Esophagus (tissue), 2 donors: ENCODE data around the gene VAV2. TPM values are rescaled to one million over a fixed set of nuclear protein-coding genes. Genes with fewer than 3 reads are reported as not detected.

Experiments used
- H3K27ac ChIP-seq, 2 donors: one replicate each; pipeline ENCODE4 v1.5.1; 2013; ENCODE audit warnings: low read depth in 2 of 2, mild to moderate bottlenecking in 2 of 2, inconsistent platforms in 1 of 2, low read length in 1 of 2, moderate library complexity in 1 of 2
- H3K27me3 ChIP-seq, 2 donors: one replicate each; pipeline ENCODE4 v1.6.1; 2013; ENCODE audit warnings: low read length in 2 of 2, control low read depth in 1 of 2, mild to moderate bottlenecking in 1 of 2; ENCODE audit not compliant: insufficient read depth in 2 of 2, control insufficient read depth in 1 of 2
- H3K36me3 ChIP-seq, 2 donors: one replicate each; pipeline ENCODE4 v1.6.1; 2013; ENCODE audit warnings: low read length in 1 of 2; ENCODE audit not compliant: control insufficient read depth in 2 of 2, insufficient read depth in 2 of 2
- H3K4me1 ChIP-seq, 2 donors: one replicate each; pipeline ENCODE4 v1.6.1; 2013; ENCODE audit warnings: low read length in 1 of 2; ENCODE audit not compliant: control insufficient read depth in 2 of 2, insufficient read depth in 2 of 2
- H3K4me3 ChIP-seq, 2 donors: one replicate each; pipeline ENCODE4 v1.5.1; 2013; ENCODE audit warnings: low read length in 2 of 2, mild to moderate bottlenecking in 2 of 2, low read depth in 1 of 2, moderate library complexity in 1 of 2
- H3K9me3 ChIP-seq, 2 donors: one replicate each; pipeline ENCODE4 v1.6.1; 2013; ENCODE audit warnings: mild to moderate bottlenecking in 2 of 2, low read depth in 1 of 2, low read length in 1 of 2, moderate library complexity in 1 of 2; ENCODE audit not compliant: control insufficient read depth in 2 of 2, insufficient read depth in 1 of 2
- WGBS, 2 donors: extraction: QIAGEN DNeasy Blood & Tissue Kit; methylation state at CpG; one replicate each; pipeline ENCODE4 v1.1.7; 2013; 5-methylcytosine and 5-hydroxymethylcytosine counted together
- polyA plus RNA-seq, 2 donors: library from polyadenylated mRNA; stranded (reverse); fragments of 200-250 nt; gene quantifications; one replicate each; pipeline ENCODE4 v1.2.3, GENCODE V29; 2013
- donor health status: healthy with polysubstance abuse.
- donor health status: Bipolar disorder and iron deficiency.

VAV2 gene
- polyA plus RNA-seq, 2 donors = 4.8 to 5.0 TPM

DNA sequence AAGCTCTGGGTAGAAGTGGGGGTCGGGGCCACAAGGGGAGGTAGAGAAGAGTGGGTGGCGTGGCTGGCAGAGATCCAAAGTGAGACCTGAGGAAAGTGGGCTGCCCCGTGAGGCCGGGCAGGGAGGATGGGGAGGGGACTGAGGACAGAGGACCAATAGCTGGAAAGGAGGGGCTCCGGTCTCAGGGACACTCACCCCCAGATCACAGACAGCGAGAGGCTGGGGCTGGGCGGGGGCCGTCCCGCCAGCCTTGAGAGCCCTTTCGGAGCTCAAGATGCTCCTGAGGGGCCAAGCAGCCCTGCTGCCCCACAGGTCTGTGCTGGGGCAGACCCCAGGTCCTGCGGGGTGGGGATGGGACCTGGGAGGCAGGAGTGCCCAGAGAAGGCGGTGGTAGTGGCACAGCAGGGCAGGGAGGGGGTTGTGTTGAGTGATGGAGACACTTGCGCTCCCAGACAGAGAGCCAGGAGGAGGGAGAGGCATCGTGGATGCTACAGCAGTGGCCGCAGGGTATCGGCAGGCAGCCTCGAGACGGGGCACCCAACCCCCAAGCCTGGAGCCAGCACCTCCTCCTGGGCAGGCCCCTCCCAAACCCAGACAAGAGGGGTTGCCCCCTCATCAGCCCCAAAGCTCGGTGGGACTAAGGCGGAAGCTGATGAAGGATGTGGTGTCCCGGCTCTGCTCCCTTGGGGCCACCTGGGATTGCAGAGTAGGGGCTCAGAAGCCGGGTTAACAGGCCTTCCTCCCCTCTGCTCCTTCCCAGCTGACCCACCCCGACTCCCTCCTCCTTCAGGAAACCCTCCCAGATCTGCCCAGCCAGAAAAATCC lies 257.3 kb downstream of the VAV2 start:
- Histone ChIP-seq H3K36me3 (no peaks in the 10 kb centered on the region), H3K27me3 (no peaks in the 10 kb centered on the region), H3K4me3 (no peak overlapping the region), H3K4me1 (peaks cover 0 to 10% of the 10 kb centered on the region in 2 donors), H3K9me3 (no peaks in the 10 kb centered on the region), H3K27ac (no peak overlapping the region)
- WGBS, 2 donors = 72 to 77% methylated on average over 21 to 23 of the region's 23 CpGs

DNA sequence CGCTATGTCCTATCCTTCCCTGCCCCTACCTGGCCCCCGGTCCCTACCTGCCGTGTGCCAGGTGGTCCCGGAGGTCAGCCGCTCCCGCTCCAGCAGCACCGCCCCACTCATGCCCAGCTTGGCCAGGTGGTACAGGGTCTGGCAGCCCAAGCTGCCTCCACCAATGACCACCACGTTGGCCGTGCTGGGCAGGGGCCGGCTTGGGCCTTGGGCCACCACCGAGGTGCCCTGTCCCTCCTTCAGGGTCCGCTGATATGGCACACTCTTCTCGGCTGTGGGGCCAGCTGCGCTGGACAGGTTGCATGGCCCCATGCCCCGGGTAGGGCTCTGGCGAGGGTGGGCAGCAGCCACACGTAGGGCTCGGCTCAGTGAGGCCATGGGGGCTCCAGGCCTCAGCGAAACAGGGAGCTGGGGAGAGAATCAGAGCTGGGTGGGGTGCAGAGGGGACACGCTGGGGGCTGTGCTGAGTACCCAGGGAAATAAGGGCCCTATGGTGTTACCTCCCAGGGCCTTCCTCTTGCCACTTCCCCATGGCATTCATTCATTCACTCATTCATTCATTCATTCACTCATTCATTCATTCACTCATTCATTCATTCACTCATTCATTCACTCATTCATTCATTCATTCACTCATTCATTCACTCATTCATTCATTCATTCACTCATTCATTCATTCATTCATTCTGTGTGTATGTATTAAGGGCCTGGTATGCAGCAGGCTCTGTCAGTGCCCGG lies 258.2 kb downstream of the VAV2 start:
- H3K4me1 ChIP-seq = peaks cover 0 to 10% of the 10 kb centered on the region in 2 donors
- no peaks in the 10 kb centered on the region for H3K27me3 ChIP-seq
- H3K4me3 ChIP-seq = no peak overlapping the region
- no peaks in the 10 kb centered on the region for H3K36me3 ChIP-seq
- no peak overlapping the region for H3K27ac ChIP-seq
- WGBS, 2 donors = 82 to 84% methylated on average over 21 of the region's 21 CpGs
- no peaks in the 10 kb centered on the region for H3K9me3 ChIP-seq

DNA sequence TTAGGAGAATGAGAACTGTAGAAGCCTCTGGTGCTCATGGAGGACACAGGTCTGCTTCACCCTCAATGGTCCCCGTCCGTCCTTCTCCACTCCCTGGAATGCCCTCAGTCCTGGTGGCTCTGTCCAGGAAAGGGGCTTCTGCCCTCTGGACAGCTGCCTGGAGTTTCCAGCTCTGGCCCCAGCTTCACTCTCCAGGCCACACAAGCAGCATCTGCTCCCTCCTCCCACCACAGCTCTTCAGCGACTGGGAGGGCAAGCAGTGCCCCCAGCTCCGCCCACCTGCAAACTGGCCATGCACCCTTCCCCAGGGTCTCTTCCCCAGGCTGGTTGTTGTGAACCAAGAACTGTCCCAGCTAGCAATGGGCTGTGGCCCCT lies 258.7 kb downstream of the VAV2 start:
- no peaks in the 10 kb centered on the region for H3K36me3 ChIP-seq
- H3K4me3 ChIP-seq = no peak overlapping the region
- H3K27ac ChIP-seq = no peak overlapping the region
- WGBS, 2 donors = 85 to 87% methylated on average over 4 of the region's 4 CpGs
- no peaks in the 10 kb centered on the region for H3K27me3 ChIP-seq
- H3K9me3 ChIP-seq = no peaks in the 10 kb centered on the region
- peaks cover 0 to 8% of the 10 kb centered on the region in 2 donors for H3K4me1 ChIP-seq

DNA sequence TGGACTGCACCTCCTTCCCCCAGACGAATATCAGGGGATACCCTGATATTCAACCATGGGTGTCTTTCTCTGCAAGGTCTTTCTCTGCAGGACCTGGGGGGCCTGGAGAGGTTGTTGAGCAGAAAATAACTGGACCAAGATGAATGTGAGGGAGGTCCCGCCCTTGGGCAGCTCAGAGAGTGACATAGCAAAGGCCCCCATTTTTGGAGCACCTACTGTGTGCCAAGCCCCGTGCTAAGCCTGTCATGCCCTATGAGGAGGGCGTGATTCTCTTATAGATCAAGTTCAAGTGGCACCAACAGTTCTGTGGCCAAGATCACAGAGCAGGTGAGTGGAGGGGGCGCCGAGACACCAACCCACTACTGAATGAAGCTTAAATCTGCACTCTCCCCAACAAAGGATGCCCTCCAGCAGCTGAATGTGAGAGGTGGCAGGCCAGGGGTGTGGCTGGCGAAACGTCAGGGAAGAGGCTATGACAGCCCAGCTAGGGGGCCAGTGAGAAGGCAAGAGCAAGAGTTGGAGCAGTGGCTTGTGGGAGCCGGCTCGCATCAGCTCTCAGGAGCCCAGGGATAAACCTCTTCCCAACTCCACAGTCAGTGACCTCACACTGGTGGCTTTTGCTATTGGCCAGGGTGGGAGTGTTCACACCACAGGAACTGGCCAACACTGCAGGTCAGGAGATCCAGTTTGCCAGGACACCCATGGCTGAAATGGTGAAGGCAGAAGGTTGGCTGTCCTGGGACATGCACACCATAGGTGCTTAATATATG lies 259.3 kb downstream of the VAV2 start:
- no peak overlapping the region for H3K27ac ChIP-seq
- no peak overlapping the region for H3K4me3 ChIP-seq
- H3K9me3 ChIP-seq = no peaks in the 10 kb centered on the region
- H3K27me3 ChIP-seq = no peaks in the 10 kb centered on the region
- WGBS, 2 donors = 75 to 81% methylated on average over 10 of the region's 10 CpGs
- H3K4me1 ChIP-seq = peaks cover 0 to 3% of the 10 kb centered on the region in 2 donors
- no peaks in the 10 kb centered on the region for H3K36me3 ChIP-seq

DNA sequence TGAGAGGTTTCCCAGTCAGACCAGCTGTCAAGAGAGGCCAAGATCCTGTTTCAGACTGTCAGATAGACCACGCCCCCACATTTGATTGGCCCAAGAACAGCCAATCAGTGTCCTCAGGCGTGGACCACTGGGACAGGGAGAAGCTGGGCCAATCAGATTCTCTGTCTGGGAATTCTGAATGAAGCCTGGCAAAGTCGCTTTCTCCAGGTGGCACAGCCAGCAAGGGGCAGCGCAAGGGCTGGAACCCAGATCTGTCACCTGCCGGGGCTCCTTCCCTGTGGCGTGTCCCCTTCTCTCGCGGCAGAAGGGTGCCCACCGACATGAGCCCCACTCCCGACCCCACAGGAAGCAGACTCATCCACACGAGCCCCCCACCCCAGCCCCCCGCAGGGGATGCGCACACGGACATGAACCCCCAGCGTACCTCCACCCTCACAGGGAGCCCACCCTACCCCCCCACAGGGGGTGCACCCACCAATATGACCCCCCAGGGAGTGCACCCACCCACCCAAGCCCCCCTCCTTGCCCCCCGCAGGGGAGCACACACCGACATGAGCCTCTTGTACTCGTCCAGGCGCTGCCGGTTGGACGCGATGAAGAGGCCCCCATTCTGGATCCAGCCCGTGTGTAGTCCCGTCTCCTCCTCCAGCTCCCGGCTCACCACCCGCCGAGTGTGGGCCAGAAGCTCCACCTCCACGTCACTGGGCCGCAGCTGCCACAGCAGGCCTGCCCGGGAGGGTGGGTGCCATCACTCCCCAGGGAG lies 260.1 kb downstream of the VAV2 start:
- H3K4me1 ChIP-seq = no peaks in the 10 kb centered on the region
- 70 to 72% methylated on average over 23 to 30 of the region's 30 CpGs for WGBS, 2 donors

DNA sequence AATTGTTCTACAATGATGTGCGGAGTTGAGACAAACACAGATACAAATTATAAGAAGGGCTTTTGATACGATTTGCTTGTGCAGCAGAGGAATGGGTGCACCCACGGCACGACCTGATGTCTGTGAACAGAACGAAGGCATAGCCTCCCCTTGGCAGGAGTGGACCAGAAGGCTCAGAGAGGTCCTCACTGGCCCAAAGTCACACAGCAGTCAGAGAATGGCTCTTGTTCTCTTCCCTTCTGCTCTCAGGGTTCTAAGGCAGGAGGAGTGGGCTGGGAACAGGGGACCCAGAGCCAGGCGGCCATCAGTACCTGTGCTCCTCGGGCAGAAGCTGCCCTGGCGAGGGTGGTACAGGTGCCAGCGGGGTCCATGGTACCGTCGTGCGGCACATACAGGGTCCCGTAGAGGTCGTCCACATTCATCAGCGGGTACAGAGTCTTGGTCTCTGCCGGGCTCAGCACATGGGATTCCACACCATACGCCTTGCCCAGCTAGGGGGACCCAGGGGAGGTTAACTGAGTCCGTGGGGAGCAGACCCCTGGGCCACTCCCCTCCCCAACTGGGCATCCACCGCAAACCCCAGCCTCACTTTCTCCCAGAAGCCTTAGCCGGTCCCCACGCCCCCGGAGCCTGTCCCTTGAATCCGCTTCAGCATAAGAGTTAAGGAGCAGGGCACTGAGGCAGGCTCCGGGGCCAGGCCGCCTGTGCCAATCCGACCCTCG lies 261.0 kb downstream of the VAV2 start:
- Histone ChIP-seq H3K36me3 (no peaks in the 10 kb centered on the region), H3K4me1 (peaks cover 0 to 3% of the 10 kb centered on the region in 2 donors), H3K27me3 (no peaks in the 10 kb centered on the region), H3K27ac (no peak overlapping the region), H3K4me3 (no peak overlapping the region), H3K9me3 (no peaks in the 10 kb centered on the region)
- 87 to 89% methylated on average over 27 of the region's 27 CpGs for WGBS, 2 donors

More for the DNA sequence above, 260.1 kb downstream of the VAV2 start:
- H3K4me3 ChIP-seq = no peak overlapping the region
- H3K27me3 ChIP-seq = no peaks in the 10 kb centered on the region
- no peaks in the 10 kb centered on the region for H3K36me3 ChIP-seq
- H3K27ac ChIP-seq = no peak overlapping the region
- no peaks in the 10 kb centered on the region for H3K9me3 ChIP-seq

DNA sequence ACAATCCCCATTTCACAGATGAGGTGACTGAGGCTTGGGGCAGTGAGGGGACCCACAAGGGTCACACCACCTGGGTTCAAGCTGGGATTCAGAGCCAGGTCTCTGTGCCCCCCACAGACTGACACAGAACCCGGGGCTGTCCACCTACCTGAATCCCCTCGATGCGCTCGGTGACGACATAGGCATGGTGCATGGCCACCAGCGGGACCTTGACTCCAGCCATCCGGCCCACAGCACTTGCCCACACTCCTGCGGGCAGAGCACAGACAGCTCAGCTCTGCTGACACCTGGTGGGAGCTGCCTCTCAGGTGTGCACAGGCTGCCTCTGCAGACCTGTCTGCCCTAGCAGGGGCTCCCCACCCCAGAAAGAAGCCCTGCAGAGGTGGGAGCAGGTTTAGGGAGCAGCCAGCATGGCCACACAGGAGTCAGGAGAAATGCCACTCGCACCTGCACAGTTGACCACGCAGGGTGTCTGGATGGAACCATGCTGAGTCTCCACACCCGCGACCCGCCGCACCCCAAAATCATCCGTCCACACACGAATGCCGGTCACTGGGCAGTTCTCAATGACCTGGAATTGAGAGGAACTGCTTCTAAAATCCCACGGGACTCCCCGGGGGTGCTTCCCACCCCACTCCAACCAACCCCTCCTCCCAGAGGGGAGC lies 262.4 kb downstream of the VAV2 start:
- peaks cover 0 to 3% of the 10 kb centered on the region in 2 donors for H3K4me1 ChIP-seq
- H3K27me3 ChIP-seq = no peaks in the 10 kb centered on the region
- WGBS, 2 donors = 80 to 85% methylated on average over 18 to 19 of the region's 19 CpGs

DNA sequence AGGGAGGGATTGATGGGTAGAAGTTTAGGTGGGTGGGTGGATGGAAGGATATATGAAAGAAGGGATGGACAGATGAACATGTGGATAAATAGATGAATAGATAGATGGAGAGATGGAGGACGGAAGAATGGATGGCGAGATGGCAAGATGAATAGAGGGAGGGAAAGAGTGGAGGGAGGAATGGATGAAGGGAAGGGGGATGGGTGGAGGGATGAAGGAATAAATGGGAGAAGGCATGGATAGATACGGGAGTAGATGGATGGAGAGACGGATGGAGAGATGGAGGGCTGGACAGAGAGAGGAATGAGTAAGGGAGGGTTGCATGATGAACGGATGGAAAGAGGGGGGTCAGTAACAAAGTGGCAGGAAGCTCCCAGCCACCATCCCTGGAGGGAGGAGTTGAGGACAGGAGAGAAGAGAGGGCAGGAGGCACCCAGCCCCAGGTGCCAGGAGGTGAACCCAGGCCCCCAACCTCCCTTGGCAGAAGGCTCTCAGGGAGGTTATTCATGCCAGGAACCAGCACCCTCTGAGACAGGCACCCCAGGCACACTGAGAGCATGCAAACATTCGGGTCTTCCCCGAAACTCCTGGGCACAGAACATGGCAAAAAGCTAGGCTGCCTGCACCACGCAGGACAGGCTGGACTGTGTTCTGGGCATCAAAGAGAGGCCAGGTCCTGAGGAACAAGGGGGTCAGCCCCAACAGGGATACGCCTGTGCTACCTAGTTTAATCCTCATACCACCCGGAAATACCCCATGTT lies 263.1 kb downstream of the VAV2 start:
- Histone ChIP-seq H3K4me1 (peaks cover 0 to 3% of the 10 kb centered on the region in 2 donors), H3K27me3 (no peaks in the 10 kb centered on the region), H3K27ac (no peak overlapping the region), H3K4me3 (no peak overlapping the region), H3K9me3 (no peaks in the 10 kb centered on the region), H3K36me3 (no peaks in the 10 kb centered on the region)
- WGBS, 2 donors = 72 to 79% methylated on average over 10 of the region's 10 CpGs

More for the DNA sequence above, 262.4 kb downstream of the VAV2 start:
- Histone ChIP-seq H3K4me3 (no peak overlapping the region), H3K27ac (no peak overlapping the region), H3K36me3 (no peaks in the 10 kb centered on the region), H3K9me3 (no peaks in the 10 kb centered on the region)
